ENCODE data around the gene KRT83.
"Not testable (repeated sequence)": the region's sequence is repeated elsewhere in the genome, so short reads cannot be mapped to it uniquely, and the experiment has no call there.

The KRT83 gene

DNA sequence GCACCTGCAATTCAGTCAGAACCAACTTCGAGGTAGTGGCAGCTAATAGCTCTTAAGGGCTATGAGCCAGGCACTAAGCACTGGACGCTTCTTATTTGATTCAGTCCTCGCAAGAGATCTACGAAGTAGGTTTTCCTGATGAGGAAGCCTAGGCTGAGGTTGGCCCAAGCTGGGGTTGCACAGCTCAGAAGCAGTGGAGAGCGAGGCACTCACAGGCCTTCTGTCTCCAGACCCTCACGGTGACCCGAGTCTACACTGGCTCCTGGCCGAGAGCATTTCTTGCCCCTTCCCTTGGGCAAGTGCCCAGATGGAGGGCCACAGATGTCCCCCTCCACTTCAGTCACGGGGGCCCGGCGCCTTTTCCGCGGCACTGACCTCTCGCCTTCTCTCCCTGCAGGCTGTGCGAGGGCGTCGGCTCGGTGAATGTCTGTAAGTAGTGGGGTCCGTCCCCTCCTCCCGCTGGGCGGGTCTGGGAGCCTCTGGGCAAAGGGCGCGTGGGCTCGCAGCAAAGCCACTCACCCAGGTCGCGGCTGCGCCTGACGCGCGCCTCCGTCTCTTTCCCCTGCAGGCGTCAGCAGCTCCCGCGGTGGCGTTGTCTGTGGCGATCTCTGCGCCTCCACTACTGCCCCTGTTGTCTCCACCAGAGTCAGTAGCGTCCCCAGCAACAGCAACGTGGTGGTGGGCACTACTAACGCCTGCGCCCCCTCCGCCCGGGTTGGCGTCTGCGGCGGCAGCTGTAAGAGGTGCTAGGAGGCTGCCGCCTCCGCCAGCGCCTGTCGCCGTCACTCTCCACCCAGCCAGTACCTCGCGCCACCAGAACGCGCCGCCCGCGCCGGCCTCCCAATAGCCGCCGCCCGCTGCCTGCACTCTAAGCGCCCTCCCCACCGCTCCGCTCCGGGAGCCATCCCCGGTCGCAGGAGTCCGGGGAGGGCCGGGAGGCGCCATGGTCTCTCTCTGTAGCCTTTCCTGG, 13.1 kb downstream of the KRT83 start:
- peak; percentile 20 for DNase-seq

- no peak for DNase-seq
Measured at GRCh38 chr12:52306731-52307130, 14.5 kb downstream of the KRT83 start.

DNA sequence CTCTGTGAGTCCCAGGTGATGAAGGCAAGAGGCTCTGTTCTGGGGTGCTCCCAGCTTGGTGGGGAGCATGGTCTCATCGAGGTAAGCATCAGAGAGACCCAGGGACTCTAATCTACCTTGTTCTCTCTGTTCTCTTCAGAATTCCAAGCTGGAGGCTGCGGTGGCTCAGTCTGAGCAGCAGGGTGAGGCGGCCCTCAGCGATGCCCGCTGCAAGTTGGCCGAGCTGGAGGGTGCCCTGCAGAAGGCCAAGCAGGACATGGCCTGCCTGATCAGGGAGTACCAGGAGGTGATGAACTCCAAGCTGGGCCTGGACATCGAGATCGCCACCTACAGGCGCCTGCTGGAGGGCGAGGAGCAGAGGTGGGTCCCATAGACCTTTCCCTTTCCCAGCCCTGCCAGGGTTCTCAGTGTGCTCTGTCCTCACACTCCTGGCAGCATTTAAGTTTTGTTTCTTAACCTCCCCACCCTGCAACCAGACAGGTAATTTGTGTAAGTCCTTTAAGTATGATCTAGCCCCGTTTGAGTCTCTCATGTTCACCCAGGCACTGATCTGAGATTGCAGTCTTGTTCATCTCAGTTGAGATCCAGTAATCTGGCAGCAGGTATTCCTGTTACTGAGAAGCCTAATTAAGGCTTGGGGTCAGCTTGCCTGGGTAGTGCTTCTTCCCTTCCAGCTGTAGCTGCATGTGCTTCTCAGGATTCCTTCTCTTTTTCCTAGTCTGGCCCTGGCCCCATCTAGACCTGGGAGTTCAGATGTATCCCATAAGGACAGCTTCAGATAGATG, 15.1 kb downstream of the KRT83 start:
- DNase-seq: no peak

DNA sequence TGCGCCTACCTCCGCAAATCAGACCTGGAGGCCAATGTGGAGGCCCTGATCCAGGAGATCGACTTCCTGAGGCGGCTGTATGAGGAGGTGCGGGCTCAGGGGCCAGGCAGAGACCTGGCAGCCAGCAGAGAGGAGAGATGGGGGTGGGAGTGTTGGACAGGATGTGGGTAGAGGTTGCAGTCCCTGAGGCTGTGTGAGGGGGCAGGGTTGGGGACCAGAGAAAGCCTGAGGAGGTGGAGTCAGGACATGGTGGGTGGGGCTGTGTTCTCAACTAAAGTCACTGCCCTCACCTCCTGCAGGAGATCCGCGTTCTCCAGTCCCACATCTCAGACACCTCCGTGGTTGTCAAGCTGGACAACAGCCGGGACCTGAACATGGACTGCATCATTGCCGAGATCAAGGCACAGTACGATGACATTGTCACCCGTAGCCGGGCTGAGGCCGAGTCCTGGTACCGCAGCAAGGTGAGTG, 16.2 kb downstream of the KRT83 start:
- not testable (repeated sequence) for DNase-seq

GRCh38 chr12:52302242-52302914, 18.8 kb downstream of the KRT83 start:
- DNase-seq: not testable (repeated sequence)

DNA sequence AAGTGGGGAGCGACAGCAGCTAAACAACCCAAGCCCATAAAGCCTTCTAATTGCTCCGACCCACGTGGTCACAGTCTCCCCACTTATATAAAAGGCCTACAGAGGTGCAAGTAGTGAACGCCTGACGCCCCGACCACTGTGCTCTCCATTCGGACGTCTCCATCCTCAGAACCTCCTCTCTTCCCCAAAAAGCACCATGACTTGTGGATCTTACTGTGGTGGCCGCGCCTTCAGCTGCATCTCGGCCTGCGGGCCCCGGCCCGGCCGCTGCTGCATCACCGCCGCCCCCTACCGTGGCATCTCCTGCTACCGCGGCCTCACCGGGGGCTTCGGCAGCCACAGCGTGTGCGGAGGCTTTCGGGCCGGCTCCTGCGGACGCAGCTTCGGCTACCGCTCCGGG, 19.5 kb downstream of the KRT83 start:
- not testable (repeated sequence) for DNase-seq

GRCh38 chr12:52300796-52301691, 20.2 kb downstream of the KRT83 start:
- no peak for DNase-seq

- no peak for DNase-seq
Measured at GRCh38 chr12:52298677-52299190, 22.5 kb downstream of the KRT83 start.

DNA sequence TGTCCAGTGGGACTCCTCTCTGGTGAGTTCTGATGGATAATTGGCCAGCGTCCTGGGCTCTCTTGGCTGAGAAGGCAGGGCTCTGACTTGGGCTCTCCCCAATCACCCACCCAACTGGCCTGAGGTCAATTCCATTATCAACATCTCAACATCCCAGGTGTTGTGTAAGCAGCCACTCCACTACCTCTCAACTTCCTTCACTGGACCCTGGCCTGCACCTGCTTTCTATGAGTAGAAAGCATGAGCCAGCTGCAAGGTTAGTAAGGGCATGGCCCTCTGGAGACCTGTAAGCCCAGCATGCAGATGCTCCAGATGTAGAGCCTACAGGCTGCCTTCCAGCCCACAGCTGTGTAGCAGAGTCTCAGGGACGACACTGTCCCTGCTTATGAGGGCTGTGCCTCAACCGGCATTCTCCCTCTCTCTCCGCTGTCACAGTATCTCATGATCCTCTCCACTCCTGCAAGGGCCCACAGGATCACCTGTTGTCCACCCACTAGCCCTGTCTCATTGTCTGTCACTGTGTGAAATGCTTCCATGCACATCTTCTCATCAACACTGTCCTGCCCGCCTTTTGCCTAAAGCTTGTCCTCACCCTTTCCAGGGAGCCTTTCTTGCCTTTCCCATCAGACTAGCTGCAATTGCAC, 24.5 kb downstream of the KRT83 start:
- no peak for DNase-seq

DNA sequence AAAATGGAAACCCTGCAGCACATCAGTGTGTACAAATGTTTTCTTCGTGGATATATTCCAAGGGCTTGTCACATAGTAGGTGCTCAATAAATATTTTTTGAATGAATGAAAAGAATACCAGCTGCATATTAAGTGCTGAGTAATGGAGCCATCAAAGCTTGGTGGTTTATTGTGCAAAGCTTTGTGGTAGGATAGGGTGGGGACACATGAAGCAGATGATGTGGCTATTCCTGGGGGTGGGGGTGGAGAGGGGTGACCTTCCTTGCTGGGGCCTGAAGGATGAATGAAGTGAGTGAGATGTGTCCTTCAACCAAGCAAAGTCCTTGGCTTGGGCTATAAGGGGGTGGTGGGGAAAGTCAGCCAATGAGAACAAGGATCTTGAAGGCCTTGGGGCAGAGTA, 25.5 kb downstream of the KRT83 start:
- DNase-seq: no peak

GRCh38 chr12:52294803-52295202, 26.4 kb downstream of the KRT83 start:
- DNase-seq: no peak

- DNase-seq: no peak
Measured at GRCh38 chr12:52293926-52294325, 27.3 kb downstream of the KRT83 start.

DNA sequence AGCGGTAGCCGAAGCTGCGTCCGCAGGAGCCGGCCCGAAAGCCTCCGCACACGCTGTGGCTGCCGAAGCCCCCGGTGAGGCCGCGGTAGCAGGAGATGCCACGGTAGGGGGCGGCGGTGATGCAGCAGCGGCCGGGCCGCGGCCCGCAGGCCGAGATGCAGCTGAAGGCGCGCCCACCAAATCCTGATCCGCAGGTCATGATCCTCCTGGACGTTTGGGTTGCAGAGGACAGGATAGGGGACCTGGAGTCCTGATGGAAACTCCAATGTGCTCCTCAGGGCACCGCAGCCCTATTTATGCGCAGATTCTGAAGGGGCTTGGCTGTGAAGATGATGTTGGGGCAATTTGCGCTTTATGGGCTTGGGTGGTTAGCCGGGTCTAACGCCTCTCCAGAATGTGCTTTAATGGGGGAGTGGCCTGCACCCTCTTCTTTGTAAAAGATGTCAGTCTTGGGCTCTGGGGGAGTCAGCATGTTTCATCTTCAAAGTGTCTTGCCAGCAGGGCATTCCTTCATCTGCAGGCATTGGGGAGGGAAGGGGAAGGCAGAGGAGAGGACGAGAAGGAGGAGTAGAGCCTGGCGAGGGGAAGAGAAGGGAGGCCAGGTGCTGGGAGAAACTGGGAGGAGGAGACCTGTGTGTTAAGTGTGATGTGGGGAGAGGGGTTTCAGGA, 29.8 kb downstream of the KRT83 start, which contains the start of gene KRT81:
KRT81 (minus strand) TSS at position 268 of the 669 bp plus-strand sequence; CDS start at position 199, 69 bp downstream.
- DNase-seq: no peak

GRCh38 chr12:52290483-52291134, 30.6 kb downstream of the KRT83 start:
- not testable (repeated sequence) for DNase-seq

DNA sequence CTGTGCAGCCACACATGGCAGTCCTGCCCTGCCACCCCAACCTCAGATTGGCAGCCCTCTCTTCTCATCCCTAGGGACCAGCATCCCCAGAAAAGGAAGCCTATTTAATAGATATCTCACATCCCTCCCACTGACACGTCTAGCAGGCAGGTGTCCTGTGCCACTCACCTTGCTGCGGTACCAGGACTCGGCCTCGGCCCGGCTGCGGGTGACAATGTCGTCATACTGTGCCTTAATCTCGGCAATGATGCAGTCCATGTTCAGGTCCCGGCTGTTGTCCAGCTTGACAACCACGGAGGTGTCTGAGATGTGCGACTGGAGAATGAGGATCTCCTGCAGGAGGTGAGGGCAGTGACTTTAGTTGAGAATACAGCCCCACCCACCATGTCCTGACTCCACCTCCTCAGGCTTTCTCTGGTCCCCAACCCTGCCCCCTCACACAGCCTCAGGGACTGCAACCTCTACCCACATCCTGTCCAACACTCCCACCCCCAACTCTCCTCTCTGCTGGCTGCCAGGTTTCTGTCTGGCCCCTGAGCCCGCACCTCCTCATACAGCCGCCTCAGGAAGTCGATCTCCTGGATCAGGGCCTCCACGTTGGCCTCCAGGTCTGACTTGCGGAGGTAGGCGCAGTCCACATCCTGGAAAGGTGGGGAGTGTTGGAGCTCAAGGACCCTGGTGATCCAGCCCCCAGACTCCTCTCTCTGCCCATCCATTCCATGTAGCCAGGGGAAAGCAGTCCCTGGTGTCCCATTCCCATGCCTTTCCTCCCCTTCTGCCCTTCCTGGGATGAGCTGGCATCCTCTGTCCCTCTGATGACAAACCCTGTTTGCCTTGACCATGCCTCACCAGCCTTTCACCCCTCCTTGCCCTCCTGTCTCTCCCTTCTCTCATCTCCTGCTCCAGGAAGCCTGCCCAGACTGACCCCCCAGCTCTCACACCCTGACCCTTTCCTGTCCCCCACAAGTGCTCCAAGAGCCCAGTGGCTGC, 33.1 kb downstream of the KRT83 start:
- not testable (repeated sequence) for DNase-seq

DNA sequence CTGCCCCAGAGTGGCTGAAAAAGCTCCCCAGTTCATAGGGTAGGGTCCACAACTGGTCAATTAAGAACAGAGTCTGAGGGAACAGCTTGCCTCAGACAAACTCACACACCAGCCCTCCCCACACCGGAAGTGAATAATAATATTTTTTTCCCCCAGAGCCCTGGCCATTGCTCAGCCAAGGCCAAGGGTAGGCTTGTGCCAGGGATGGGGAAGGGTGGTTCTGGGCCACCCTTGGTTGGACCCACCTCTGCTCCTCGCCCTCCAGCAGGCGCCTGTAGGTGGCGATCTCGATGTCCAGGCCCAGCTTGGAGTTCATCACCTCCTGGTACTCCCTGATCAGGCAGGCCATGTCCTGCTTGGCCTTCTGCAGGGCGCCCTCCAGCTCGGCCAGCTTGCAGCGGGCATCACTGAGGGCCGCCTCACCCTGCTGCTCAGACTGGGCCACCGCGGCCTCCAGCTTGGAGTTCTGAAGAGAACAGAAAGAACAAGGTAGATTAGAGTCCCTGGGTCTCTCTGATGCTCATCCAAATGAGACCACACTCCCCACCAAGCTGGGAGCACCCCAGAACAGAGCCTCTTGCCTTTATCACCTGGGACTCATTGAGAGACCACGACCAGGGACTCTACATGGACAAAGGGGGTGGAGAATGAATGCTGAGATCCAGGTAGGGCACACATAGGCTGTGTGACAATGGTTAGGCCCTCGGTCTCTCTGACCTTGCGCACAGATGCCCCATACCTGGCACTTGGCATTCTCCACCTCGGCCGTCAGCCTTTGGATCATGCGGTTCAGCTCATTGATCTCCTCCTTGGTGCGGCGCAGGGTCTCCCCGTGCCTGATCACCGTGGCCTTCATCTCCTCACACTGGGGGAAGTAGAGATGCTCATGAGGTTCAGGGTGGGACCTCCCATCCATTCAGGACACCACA, 34.1 kb downstream of the KRT83 start:
- DNase-seq: not testable (repeated sequence)

DNA sequence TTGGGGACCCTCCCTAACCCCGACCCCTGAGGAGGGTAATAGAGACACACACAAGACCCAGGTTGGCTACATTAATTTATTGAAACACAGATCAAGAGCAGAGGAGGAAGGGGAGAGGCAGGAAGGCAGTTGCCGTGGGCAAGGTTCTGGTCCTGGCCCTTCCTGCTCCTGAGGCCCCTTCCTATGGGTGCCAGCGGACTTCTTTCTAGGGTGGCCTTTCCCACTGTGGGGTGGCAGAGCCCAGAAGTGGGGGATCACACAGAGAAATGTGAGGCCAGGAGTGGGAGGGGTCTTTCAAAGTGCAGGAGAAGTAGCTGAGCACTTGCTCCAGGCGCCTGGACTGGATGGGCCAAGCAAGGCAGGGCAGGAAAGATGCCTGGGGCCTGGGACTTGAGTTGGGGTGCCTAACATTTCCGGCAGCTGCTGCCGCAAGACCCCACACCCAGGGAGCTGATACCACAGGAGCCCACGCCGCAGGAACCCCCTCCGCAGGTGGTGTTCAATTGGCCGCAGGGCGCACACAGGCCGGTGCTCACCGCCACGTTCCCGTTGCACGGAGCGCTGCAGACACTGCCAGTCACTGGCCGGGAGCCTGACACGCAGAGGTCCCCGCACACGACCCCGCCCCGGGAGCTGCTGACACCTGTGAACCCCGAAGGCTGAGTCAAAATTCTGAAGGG, 35.2 kb downstream of the KRT83 start:
- DNase-seq: no peak
